ENCODE measurements around the gene VPS26B.

Gene VPS26B

GRCh38 chr11:134257101-134257500, 32.6 kb downstream of the VPS26B start:
- DNase-seq (ENCODE audit: low read depth in 4 of 4, low spot score in 1 of 4) = no peak

- no peak for DNase-seq (ENCODE audit: low read depth in 4 of 4, low spot score in 1 of 4)
Observed at GRCh38 chr11:134258577-134258976, 34.1 kb downstream of the VPS26B start.

GRCh38 chr11:134260503-134260902, 36.0 kb downstream of the VPS26B start:
- no peak for DNase-seq (ENCODE audit: low read depth in 4 of 4, low spot score in 1 of 4)

GRCh38 chr11:134260983-134261382, 36.5 kb downstream of the VPS26B start:
- DNase-seq (ENCODE audit: low read depth in 4 of 4, low spot score in 1 of 4) = no peak

DNA sequence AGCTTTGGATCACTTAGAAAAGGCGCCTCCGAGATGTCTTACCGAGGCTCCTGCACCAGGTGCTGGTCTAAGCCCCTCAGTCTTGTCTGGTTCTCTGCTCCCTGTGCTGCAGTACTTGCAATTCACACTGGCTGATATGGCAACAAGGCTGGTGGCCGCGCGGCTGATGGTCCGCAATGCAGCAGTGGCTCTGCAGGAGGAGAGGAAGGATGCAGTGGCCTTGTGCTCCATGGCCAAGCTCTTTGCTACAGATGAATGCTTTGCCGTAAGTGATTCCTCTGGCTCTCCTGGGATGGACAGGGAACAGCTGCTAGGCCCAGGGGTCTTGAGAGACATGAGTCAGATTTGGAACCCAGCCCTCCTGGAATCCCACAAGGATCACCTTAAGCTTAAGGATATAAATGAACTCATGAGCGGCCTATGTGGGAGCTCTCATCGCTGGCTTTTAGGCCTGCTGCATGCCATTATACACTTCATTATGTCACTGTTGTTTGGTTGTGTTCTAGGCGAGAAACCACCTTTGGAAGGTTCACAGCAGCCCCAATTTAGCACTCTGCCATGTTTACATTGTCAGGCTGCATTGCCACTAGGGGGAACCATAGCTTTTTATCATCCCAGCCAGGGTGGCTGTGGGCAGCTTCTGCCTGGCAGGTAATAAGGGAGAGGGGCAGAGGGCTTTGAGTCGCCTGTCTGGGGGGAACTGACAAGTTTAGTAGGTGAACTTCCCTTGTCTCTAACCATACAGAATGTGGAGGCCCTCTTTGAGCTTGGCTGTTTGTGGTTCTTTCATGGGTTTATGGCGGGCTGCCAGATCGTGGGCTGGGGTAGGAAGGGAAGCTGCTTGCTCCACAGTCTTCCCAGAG, 37.4 kb downstream of the VPS26B start:
- DNase-seq (ENCODE audit: low read depth in 4 of 4, low spot score in 1 of 4) = no peak

DNA sequence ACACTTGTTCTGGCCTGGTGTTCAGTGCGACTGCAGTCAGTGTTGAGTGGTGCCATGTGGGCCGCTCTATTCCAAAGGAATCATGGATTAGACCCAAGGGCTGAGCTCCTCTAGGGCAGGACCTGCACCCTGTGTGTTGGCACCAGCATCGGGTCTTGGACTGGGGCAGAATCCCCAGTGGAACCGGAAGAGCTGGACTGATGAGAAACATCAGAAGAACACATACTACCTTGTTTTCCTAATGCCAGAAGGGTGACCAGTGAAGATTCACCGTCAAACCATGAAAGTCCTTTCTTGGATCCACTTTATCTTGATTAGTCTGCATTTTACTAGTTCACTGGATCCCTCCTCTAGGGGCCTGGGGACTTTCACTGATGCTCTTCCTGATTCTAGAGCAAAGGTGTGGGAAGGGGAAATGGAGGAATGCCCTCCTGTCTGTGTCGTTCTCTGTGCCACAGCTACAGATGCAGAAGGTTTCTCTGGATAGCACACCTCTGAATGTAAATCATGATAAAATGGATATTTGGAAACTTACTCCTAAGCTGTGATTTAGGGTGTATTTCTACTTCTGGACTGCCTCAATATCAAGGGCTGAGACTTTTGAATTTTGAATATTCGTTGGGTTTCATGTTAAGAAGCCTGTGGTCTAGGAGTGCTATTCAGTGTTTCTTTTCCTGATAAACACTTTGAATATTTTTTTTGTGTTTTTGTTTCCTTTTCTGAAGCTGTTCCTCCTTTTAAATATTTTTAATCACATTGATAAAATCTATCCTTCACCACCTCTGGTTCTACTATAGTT, 40.7 kb downstream of the VPS26B start:
- DNase-seq (ENCODE audit: low read depth in 4 of 4, low spot score in 1 of 4) = no peak

DNA sequence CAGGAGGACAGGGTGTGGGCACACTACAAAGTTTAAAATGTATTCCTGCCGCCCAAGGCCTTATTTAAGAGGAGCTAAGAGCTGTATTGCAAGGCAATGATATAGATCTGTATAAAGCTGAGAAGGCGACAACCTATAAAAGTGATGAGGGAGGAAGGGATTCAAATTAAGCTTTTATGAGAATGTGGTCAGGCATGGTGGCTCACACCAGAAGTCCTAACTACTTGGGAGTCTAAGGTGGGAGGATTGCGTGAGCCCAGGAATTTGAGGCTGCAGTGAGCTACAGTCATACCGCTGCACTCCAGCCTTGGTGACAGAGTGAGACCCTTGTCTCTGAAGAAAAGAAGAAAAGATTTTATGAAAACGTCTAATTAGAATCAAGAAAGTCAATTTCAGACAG, 42.0 kb downstream of the VPS26B start:
- DNase-seq (ENCODE audit: low read depth in 4 of 4, low spot score in 1 of 4) = no peak

DNA sequence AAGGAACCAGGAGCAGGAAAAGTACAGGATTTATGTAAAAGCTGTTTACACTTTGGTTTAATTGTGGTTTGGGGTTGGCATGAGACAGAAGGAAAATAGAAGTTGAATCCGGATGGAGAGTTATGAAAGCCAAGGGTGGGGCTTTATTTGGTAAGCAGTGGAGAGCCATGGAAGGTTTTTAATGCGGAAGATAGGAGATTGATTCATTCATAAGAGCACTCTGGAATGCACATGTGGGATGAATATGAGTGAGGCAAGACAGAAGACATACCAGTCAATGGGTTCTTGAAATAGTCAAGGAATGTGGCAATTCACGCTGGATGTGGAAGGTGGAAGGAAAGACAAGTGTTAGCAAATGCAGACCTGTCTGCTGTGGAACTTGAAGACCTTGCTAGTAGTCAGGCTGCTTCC, 42.4 kb downstream of the VPS26B start:
- DNase-seq (ENCODE audit: low read depth in 4 of 4, low spot score in 1 of 4) = no peak

DNA sequence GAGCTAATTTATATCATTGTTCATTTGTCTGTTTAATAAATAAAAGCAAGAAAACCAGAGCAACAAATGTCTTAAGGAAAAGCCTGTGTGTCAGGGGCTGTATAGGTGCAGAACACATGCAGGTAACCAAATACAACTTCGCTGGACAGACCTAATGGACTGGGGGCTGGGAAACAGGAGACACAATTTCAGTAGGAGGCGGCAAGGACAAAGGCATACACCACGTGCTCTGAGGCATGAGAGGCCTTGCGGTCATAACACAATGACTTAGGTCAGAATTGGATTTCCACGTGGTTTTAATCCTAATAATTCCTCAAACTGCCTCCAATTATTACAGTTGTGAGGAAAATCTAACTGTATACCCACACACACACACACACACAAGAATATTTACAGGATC, 43.0 kb downstream of the VPS26B start:
- DNase-seq (ENCODE audit: low read depth in 4 of 4, low spot score in 1 of 4) = no peak

- DNase-seq (ENCODE audit: low read depth in 4 of 4, low spot score in 1 of 4) = no peak
Observed at GRCh38 chr11:134267966-134268365, 43.5 kb downstream of the VPS26B start.

DNA sequence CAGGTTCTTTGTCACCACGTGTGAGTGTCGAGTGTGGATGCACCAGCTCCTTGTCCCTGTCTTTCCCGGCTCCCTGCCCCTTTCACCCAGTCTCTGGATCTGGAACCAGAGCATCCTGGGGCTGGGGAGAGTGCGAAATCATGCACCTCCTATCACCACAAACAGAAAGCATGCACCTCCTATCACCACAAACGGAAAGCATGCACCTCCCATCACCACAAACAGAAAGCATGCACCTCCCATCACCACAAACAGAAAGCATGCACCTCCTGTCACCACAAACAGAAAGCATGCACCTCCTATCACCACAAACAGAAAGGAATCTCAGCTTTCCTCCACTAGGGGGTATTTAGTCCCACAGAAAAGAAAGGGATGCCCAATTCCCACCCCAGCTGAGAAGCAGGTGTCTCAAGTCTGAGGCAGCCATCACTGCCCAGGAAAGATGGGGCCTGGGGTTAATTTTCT, 45.8 kb downstream of the VPS26B start:
- no peak for DNase-seq (ENCODE audit: low read depth in 4 of 4, low spot score in 1 of 4)

GRCh38 chr11:134271978-134272377, 47.5 kb downstream of the VPS26B start:
- no peak for DNase-seq (ENCODE audit: low read depth in 4 of 4, low spot score in 1 of 4)

- DNase-seq (ENCODE audit: low read depth in 4 of 4, low spot score in 1 of 4) = no peak
Observed at GRCh38 chr11:134272381-134273316, 48.2 kb downstream of the VPS26B start.

DNA sequence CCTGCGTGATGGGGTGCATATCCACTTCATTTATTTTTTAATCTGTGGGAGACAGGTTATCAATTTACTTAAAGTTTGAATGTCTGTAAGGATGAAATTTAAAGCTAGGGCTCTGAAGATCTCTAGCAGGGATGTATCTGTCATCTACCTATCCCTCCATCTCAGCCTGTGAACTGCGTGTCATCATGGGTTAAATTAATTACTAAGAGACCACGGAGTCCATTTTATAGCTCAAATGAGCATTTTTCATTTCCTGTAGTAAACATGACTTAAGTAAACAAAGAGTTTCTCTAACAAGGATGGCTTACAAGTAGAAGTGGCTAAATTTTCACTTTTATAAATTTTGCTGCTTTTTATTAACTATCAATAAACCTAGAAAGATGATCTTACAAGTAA, 48.8 kb downstream of the VPS26B start:
- no peak for DNase-seq (ENCODE audit: low read depth in 4 of 4, low spot score in 1 of 4)

- DNase-seq (ENCODE audit: low read depth in 4 of 4, low spot score in 1 of 4) = no peak
Observed at GRCh38 chr11:134275188-134275533, 50.7 kb downstream of the VPS26B start.

DNA sequence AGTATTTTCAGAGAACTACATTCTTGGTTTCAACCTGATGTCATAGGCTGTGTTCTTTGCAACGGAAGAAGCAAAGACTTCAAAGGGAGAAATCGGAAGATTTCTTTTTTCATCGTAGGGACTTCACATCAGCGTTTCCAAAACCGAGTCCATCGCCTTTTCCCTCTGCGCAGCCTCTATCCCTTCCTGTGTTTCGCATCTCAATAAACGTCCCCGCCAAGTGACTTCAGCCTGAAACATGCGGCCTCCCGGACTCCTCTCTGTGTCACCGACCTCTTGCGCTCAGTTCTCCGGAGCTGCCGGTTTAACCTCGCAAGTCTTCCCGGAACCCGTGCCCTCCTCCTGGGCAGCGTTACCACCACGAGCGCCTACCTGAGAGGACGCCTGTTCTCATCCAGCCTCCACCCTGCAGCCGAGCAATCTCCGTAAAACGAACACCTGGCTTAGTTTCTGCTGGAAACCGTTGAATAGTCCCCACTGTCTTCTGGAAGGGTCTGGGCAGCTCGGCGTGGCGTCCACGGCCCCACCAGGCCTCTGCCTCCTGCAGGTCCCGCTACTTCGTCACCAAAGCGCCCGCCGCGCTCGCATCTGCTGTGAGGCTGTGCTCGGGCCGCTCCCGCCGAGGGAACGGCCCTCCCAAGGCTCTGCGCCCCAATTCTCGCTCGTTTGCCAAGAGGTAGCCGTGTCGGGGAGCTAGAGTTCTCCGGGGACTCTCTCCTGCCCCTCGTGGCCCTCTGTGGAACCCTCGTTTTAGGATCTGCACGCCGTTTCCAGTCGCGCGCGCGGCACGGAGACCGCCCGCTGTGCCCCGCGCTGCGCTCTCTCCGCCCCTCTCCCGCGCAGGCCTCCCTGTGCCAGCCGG, 51.3 kb downstream of the VPS26B start, which contains the start of gene GLB1L3:
Gene GLB1L3 (plus strand): TSS at position 846 of the 862 bp plus-strand sequence. CDS start 362 bp downstream, outside the sequence.
- DNase-seq (ENCODE audit: low read depth in 4 of 4, low spot score in 1 of 4) = peak; percentile 56 to 71 (median 64)

DNA sequence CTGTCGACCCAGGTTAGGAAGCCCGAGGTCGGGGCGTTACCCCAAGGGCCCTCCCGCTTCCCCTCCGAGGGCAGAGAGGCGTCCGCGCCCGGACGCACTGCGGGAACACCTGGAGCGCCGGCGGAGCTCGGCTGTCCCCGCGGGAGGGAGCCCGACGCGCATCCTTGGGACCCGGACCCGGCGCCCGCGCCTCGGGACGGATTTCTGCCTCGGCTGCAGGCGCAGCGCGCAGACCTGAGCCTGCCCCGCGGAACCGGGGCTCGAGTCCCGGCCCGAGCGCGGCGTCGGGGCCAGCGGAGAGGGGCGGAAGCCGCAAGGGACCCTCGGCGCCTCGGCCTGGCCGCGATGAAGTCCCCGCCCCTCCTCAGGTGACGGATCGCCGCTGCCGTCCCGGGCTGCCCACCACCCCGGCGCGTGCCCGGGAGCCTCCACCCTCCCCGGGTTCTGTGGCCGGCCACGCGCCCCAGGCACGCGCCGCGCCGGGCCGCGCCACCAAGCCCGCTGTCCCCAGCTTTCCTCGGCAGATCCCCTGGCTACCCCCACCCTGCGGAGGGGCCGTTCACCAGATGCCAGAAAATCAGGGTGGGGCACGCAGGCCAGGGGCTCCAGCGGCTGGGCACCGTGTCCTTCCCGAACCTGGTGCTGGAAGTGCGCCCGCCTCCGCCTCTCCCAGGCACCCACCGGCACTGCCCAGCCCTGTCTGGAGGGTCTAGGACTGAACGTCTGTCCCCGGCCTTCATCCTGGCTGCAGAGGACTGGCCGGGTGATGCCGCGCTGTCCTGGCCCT, 52.1 kb downstream of the VPS26B start:
- no peak for DNase-seq (ENCODE audit: low read depth in 4 of 4, low spot score in 1 of 4)

GRCh38 chr11:134277183-134278001, 52.9 kb downstream of the VPS26B start:
- DNase-seq (ENCODE audit: low read depth in 4 of 4, low spot score in 1 of 4) = no peak
